Fibroblast of mammary gland (primary cell): ENCODE measurements around the gene NIF3L1.
"Not testable (repeated sequence)": the region's sequence is repeated elsewhere in the genome, so short reads cannot be mapped to it uniquely, and the experiment has no call there.

Experiments
- DNase-seq: peaks from one replicate; pipeline ENCODE4 v3.0.0-alpha.2; 2010; ENCODE audit warnings: low read depth
- H3K4me3 ChIP-seq: 2 replicates; pipeline ENCODE4 v1.5.1; 2011; ENCODE audit warnings: low read depth, mild to moderate bottlenecking, low read length, moderate library complexity; ENCODE audit not compliant: control insufficient read depth
- CTCF ChIP-seq: conservative IDR thresholded peaks from 2 replicates; pipeline ENCODE4 v1.5.1; 2011; ENCODE audit warnings: low read depth, low read length, inconsistent platforms; ENCODE audit not compliant: control insufficient read depth, insufficient read depth

The NIF3L1 gene

GRCh38 chr2:200871151-200871550, 18.0 kb upstream of the NIF3L1 start:
- H3K4me3 ChIP-seq: no peak overlapping the region
- peak; percentile 60 for DNase-seq
- TF ChIP-seq CTCF: no peak

- TF ChIP-seq CTCF: no peak
- DNase-seq: no peak
Measured at GRCh38 chr2:200873560-200873959, 15.6 kb upstream of the NIF3L1 start.

GRCh38 chr2:200877443-200877842, 11.7 kb upstream of the NIF3L1 start:
- no peak for DNase-seq
- no peak overlapping the region for H3K4me3 ChIP-seq
- no peak for TF ChIP-seq CTCF

More at GRCh38 chr2:200873560-200873959, 15.6 kb upstream of the NIF3L1 start:
- H3K4me3 ChIP-seq: no peak overlapping the region

GRCh38 chr2:200878289-200878880, 10.8 kb upstream of the NIF3L1 start:
- DNase-seq: no peak
- no peak overlapping the region for H3K4me3 ChIP-seq
- TF ChIP-seq CTCF: no peak

GRCh38 chr2:200881715-200882249, 7.4 kb upstream of the NIF3L1 start:
- not testable (repeated sequence) for H3K4me3 ChIP-seq, DNase-seq

GRCh38 chr2:200899482-200899881, 10.3 kb downstream of the NIF3L1 start:
- TF ChIP-seq CTCF: no peak
- H3K4me3 ChIP-seq: no peak overlapping the region
- DNase-seq: no peak

GRCh38 chr2:200901459-200902072, 12.4 kb downstream of the NIF3L1 start:
- no peak overlapping the region for H3K4me3 ChIP-seq
- TF ChIP-seq CTCF: peak; percentile 85
- DNase-seq: peak; percentile 92
